GM12878 (cell line): ENCODE results near the gene KCNQ1. TPM values are rescaled to one million over a fixed set of nuclear protein-coding genes. Genes with fewer than 3 reads are reported as not detected.

Source experiments
- ATAC-seq: fragments of 200-7000 bp; cut with Tn5 transposase; 3 replicates; pipeline ENCODE4 v1.9.1; 2020; ENCODE audit warnings: mild to moderate bottlenecking, moderate library complexity
- BruUV-seq: library from RNA; stranded (reverse); fragments of 400-500 nt; replicated peaks from 2 replicates; lab custom pipeline; 2021; lab: Mats Ljungman, UMichigan
- CTCF ChIA-PET: fragments of 300-600 bp; sonication (Branson Sonifier 250); formaldehyde crosslinking; extraction: SDS; loops from one replicate; lab custom pipeline; 2021; ENCODE audit warnings: inconsistent platforms; lab: Yijun Ruan, JAX
- POLR2A ChIA-PET: fragments of 350-600 bp; formaldehyde crosslinking; extraction: SDS; loops from one replicate; lab custom pipeline; 2021; ENCODE audit warnings: inconsistent platforms; lab: Charles Lee
- RAD21 ChIA-PET: fragments of 300-600 bp; sonication (Branson Sonifier 250); formaldehyde crosslinking; loops from one replicate; lab custom pipeline; 2023; ENCODE audit warnings: antibody characterized with exemption; ENCODE audit not compliant: unreplicated experiment; lab: Charles Lee
- SMC1A ChIA-PET: fragments of 300-600 bp; sonication (Branson Sonifier 250); formaldehyde crosslinking; loops from one replicate; lab custom pipeline; 2023; ENCODE audit not compliant: unreplicated experiment, uncharacterized antibody; lab: Charles Lee
- DNase-seq: peaks from one replicate; pipeline ENCODE4 v3.0.0-alpha.2; 2011; ENCODE audit warnings: low read depth, low spot score
- FAIRE-seq: peaks from 3 replicates; lab custom pipeline; 2011; peaks lifted over from hg19 to GRCh38; lab: Jason Lieb, UNC
- H2AFZ ChIP-seq: 2 replicates; pipeline ENCODE4 v1.6.0; 2011; ENCODE audit warnings: low read depth, low read length, control low read depth; ENCODE audit not compliant: control insufficient read depth
- H3K27ac ChIP-seq: 2 replicates; pipeline ENCODE4 v1.5.1; 2011; ENCODE audit warnings: control low read depth; ENCODE audit not compliant: control insufficient read depth, insufficient read depth
- H3K27me3 ChIP-seq, 2 experiments: replicated peaks in 1 of 2; 2 replicates each; pipeline versions ENCODE4 v1.6.0 to v1.6.1; 2011; ENCODE audit warnings: low read length in 1 of 2; ENCODE audit not compliant: control insufficient read depth in 2 of 2, insufficient read depth in 2 of 2
- H3K36me3 ChIP-seq, 2 experiments: 2 replicates each; pipeline ENCODE4 v1.5.1; 2011; ENCODE audit warnings: low read length in 1 of 2; ENCODE audit not compliant: control insufficient read depth in 2 of 2, insufficient read depth in 2 of 2
- H3K4me1 ChIP-seq: 2 replicates; pipeline ENCODE4 v1.6.1; 2011; ENCODE audit warnings: mild to moderate bottlenecking, low read length, moderate library complexity, mixed read lengths; ENCODE audit not compliant: control insufficient read depth, insufficient read depth
- H3K4me2 ChIP-seq: 2 replicates; pipeline ENCODE4 v1.6.0; 2011; ENCODE audit warnings: control low read depth; ENCODE audit not compliant: control insufficient read depth, insufficient read depth
- H3K4me3 ChIP-seq: fragments of 200-600 bp; sonication (generic); 2 replicates; pipeline ENCODE4 v1.5.1; 2016
- H3K79me2 ChIP-seq: 2 replicates; pipeline ENCODE4 v1.6.0; 2011; ENCODE audit warnings: low read length; ENCODE audit not compliant: control insufficient read depth, insufficient read depth
- H3K9ac ChIP-seq: 2 replicates; pipeline ENCODE4 v1.8.0; 2011; ENCODE audit warnings: low read length, control low read depth, mixed read lengths; ENCODE audit not compliant: control insufficient read depth, insufficient read depth
- H3K9me3 ChIP-seq: replicated peaks from 3 replicates; pipeline ENCODE4 v1.5.1; 2011; ENCODE audit warnings: mild to moderate bottlenecking, low read length; ENCODE audit not compliant: control insufficient read depth, insufficient read depth
- H4K20me1 ChIP-seq: 2 replicates; pipeline ENCODE4 v1.6.0; 2011; ENCODE audit not compliant: control insufficient read depth, insufficient read depth
- CEBPB ChIP-seq, 2 experiments: fragments of 150-350 bp in 1 of 2; IDR thresholded peaks; 2 replicates each; pipeline ENCODE4 v1.6.1; 2012 to 2014; ENCODE audit warnings: low read depth in 2 of 2, low read length in 2 of 2, borderline replicate concordance in 1 of 2, inconsistent platforms in 1 of 2
- CREM ChIP-seq: IDR thresholded peaks from 2 replicates; pipeline ENCODE4 v1.6.1; 2014; ENCODE audit warnings: antibody characterized with exemption, low read depth
- E4F1 ChIP-seq: fragments of 450-650 bp; IDR thresholded peaks from 2 replicates; pipeline ENCODE4 v1.6.1; 2018; ENCODE audit warnings: borderline replicate concordance, mild to moderate bottlenecking; ENCODE audit not compliant: partially characterized antibody
- FOS ChIP-seq: IDR thresholded peaks from 3 replicates; pipeline ENCODE4 v1.6.1; 2011; ENCODE audit warnings: borderline replicate concordance; ENCODE audit not compliant: insufficient read length; ENCODE audit errors: extremely low read depth
- GABPA ChIP-seq: IDR thresholded peaks from 2 replicates; pipeline ENCODE4 v1.6.1; 2014; ENCODE audit warnings: antibody characterized with exemption, low read depth, mild to moderate bottlenecking, inconsistent platforms
- HDGF ChIP-seq: fragments of 450-650 bp; IDR thresholded peaks from 2 replicates; pipeline ENCODE4 v1.6.1; 2016; ENCODE audit warnings: antibody characterized with exemption
- KAT2A ChIP-seq: conservative IDR thresholded peaks from 2 replicates; pipeline ENCODE4 v1.6.1; 2011; ENCODE audit warnings: low read depth, low read length; ENCODE audit not compliant: control insufficient read depth
- KLF5 ChIP-seq: fragments of 450-650 bp; IDR thresholded peaks from 2 replicates; pipeline ENCODE4 v1.6.1; 2014; ENCODE audit warnings: mild to moderate bottlenecking; ENCODE audit not compliant: partially characterized antibody
- MTA2 ChIP-seq: fragments of 450-650 bp; IDR thresholded peaks from 2 replicates; pipeline ENCODE4 v1.6.1; 2016; ENCODE audit warnings: low read depth, mild to moderate bottlenecking, moderate library complexity
- NFYB ChIP-seq: IDR thresholded peaks from 2 replicates; pipeline ENCODE4 v1.6.1; 2011; ENCODE audit warnings: low read depth, mild to moderate bottlenecking, low read length, improper control_type of control experiment, moderate library complexity; ENCODE audit not compliant: insufficient read depth
- POU2F2 ChIP-seq: IDR thresholded peaks from 3 replicates; pipeline ENCODE4 v1.6.1; 2011; ENCODE audit warnings: low read depth, mild to moderate bottlenecking, low read length, borderline replicate concordance
- RUNX3 ChIP-seq: IDR thresholded peaks from 2 replicates; pipeline ENCODE4 v1.6.1; 2012; ENCODE audit warnings: low read length, inconsistent platforms
- SMAD1 ChIP-seq: fragments of 450-650 bp; IDR thresholded peaks from 2 replicates; pipeline ENCODE4 v1.6.1; 2018; ENCODE audit warnings: mild to moderate bottlenecking, low read depth; ENCODE audit not compliant: partially characterized antibody
- TCF12 ChIP-seq: IDR thresholded peaks from 2 replicates; pipeline ENCODE4 v1.6.1; 2011; ENCODE audit warnings: low read depth, mild to moderate bottlenecking, low read length
- ZBTB40 ChIP-seq: fragments of 450-650 bp; IDR thresholded peaks from 2 replicates; pipeline ENCODE4 v1.6.1; 2016; ENCODE audit warnings: mild to moderate bottlenecking, moderate library complexity, borderline replicate concordance
- WGBS: methylation state at CpG from one replicate; pipeline ENCODE4 v1.1.6; 2016; ENCODE audit warnings: low lambda C conversion rate; ENCODE audit not compliant: insufficient replicate concordance, insufficient coverage; ENCODE audit errors: missing lambda C conversion rate; 5-methylcytosine and 5-hydroxymethylcytosine counted together
- in situ Hi-C: fragments of 300-500 bp; cut with MboI; formaldehyde crosslinking; loops from 9 replicates; pipeline ENCODE4 v1.14.3; 2018; ENCODE audit warnings: mixed read lengths
- intact Hi-C: fragments of 100-400 bp; cut with micrococcal nuclease; formaldehyde crosslinking; loops from one replicate; pipeline ENCODE4 v1.14.2; 2022; ENCODE audit not compliant: unreplicated experiment
- polyA plus RNA-seq, 11 experiments: library from polyadenylated mRNA; depleted of rRNA in 4 of 11; unstranded in 6 of 11; stranded (reverse) in 5 of 11; fragments of >200 nt; fragmentation: Nextera tagmentation in 4 of 11; fragmentation: Illumina TruSeq in 1 of 11; extraction: Ambion mirVana in 4 of 11; extraction: Trizol in 1 of 11; gene quantifications; 1 replicate in 1 of 11; 2 replicates in 10 of 11; pipeline versions ENCODE4 v1.2.1 to v1.2.3, GENCODE V29; 2011 to 2016; ENCODE audit warnings: inconsistent platforms in 2 of 11, missing spikeins in 2 of 11, low read depth in 1 of 11
- total RNA-seq, 4 experiments: library from RNA; depleted of rRNA in 3 of 4; stranded (reverse); fragments of >200 nt in 3 of 4; fragmentation: Illumina TruSeq in 1 of 4; extraction: Trizol in 1 of 4; gene quantifications; 2 replicates each; pipeline versions ENCODE4 v1.2.1 to v1.2.3, GENCODE V29; 2013 to 2021

KCNQ1 gene
- total and polyA plus RNA-seq, 10 of the 15 experiments (the other 5 are each of a cell fraction or from before 2014, with no cell fraction given) = 0.03 to 0.15 (median 0.12) TPM; not detected in 7

GRCh38 chr11:2588809-2589537 lies 144.2 kb downstream of the KCNQ1 start:
- WGBS = 51% methylated on average over 27 of the region's 29 CpGs
- Histone ChIP-seq H3K9me3 (no peaks in the 10 kb centered on the region), H3K27me3 (no peaks in the 10 kb centered on the region)
- no peak for TF ChIP-seq GABPA
- TF ChIP-seq ZBTB40 = no peak
- TF ChIP-seq NFYB = no peak
- no peak for TF ChIP-seq HDGF
- no peak for TF ChIP-seq MTA2
- TF ChIP-seq KAT2A = no peak
- no peak for TF ChIP-seq CEBPB (IDR thresholded peaks at IDR 0.05; ENCODE audit: borderline replicate concordance in 1 of 2, low read depth in 2 of 2, low read length in 2 of 2)
- TF ChIP-seq FOS = no peak
- TF ChIP-seq SMAD1 = no peak
- TF ChIP-seq KLF5 = no peak
- no peak for TF ChIP-seq POU2F2
- no peak for TF ChIP-seq E4F1
- no peak for TF ChIP-seq TCF12
- TF ChIP-seq CREM = no peak
- TF ChIP-seq RUNX3 = no peak
- TF ChIP-seq, all 136 proteins: peak for 0
- intact Hi-C loops (no loop called here), in situ Hi-C loops (no loop called here)
- SMC1A ChIA-PET = no interaction called here
- BruUV-seq = no TSS peak
- no peak overlapping the region for H3K4me2 ChIP-seq
- no peaks in the 10 kb centered on the region for H3K79me2 ChIP-seq
- H4K20me1 ChIP-seq = no peaks in the 10 kb centered on the region
- no peak for DNase-seq
- POLR2A ChIA-PET = no interaction called here
- RAD21 ChIA-PET = no interaction called here
- CTCF ChIA-PET = no interaction called here
- no peaks in the 10 kb centered on the region for H3K36me3 ChIP-seq
- no peak overlapping the region for H3K9ac ChIP-seq
- no peak overlapping the region for H3K27ac ChIP-seq
- H3K4me3 ChIP-seq = no peak overlapping the region
- H2AFZ ChIP-seq = no peak overlapping the region
- no peak for FAIRE-seq
- no peak for ATAC-seq
- no peaks in the 10 kb centered on the region for H3K4me1 ChIP-seq
